H54 (cell line): ENCODE measurements around the gene RAMP1.
"Not testable (repeated sequence)": the region's sequence is repeated elsewhere in the genome, so short reads cannot be mapped to it uniquely, and the experiment has no call there.

ENCODE experiments used
- DNase-seq: peaks from one replicate; pipeline ENCODE4 v3.0.0; 2011; ENCODE audit warnings: low spot score, mixed read lengths; ENCODE audit not compliant: insufficient read length
- FAIRE-seq: peaks from 3 replicates; lab custom pipeline; 2011; peaks lifted over from hg19 to GRCh38; lab: Jason Lieb, UNC
- POLR2A ChIP-seq: IDR thresholded peaks from 2 replicates; pipeline ENCODE4 v1.6.1; 2011; ENCODE audit warnings: low read depth, mild to moderate bottlenecking, low read length

The RAMP1 gene

DNA sequence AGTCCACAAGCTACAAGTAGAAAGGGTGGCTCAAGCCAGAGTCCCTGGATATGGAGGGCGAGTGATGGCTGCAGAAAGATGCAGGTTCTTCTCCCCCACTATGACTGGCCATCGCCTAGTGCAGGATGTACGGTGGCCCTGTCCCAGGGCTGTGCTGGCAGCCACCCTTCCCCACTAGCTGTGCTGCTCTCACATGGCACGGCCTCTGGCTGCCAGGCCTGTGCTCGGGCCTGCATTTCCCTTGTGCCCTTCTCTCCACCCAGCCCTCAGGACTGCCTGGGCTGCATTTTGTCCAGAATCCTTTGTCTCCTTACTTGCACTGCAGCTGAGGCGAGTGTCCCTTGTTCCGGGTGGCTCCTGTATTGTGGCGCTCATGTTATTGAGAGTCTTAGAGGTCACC is 1.6 kb upstream of the RAMP1 start:
- no peak for FAIRE-seq
- TF ChIP-seq POLR2A = no peak

GRCh38 chr2:237858294-237859081 is 935 bp upstream of the RAMP1 start:
- DNase-seq (peak; percentile 88), FAIRE-seq (peak; percentile 69)
- TF ChIP-seq POLR2A = no peak

More for the DNA sequence above, 1.6 kb upstream of the RAMP1 start:
- no peak for DNase-seq

DNA sequence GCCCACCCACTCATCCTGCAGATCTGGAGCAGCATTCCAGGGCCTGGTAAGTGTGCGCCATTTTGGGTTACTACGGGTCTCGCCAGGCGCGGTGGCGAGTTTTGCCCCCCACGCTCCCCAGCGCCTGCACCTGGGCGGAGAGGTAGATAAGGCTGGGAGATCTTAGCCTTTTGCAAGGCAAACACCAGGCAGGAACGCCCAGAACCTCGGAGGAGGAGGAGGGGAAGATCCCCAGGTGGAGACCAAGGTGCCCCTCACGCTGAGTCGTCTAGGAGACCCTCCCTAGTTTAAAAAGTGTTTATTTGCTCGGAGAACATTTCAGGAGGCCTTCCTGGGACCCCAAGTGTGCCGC is 365 bp upstream of the RAMP1 start:
- FAIRE-seq = no peak
- no peak for DNase-seq

GRCh38 chr2:237860273-237860935 is 981 bp downstream of the RAMP1 start:
- no peak for FAIRE-seq

More for the DNA sequence above, 365 bp upstream of the RAMP1 start:
- no peak for TF ChIP-seq POLR2A

GRCh38 chr2:237861875-237862527 is 2.6 kb downstream of the RAMP1 start:
- TF ChIP-seq POLR2A = no peak
- no peak for FAIRE-seq
- no peak for DNase-seq

More at GRCh38 chr2:237860273-237860935, 981 bp downstream of the RAMP1 start:
- TF ChIP-seq POLR2A = no peak
- no peak for DNase-seq

DNA sequence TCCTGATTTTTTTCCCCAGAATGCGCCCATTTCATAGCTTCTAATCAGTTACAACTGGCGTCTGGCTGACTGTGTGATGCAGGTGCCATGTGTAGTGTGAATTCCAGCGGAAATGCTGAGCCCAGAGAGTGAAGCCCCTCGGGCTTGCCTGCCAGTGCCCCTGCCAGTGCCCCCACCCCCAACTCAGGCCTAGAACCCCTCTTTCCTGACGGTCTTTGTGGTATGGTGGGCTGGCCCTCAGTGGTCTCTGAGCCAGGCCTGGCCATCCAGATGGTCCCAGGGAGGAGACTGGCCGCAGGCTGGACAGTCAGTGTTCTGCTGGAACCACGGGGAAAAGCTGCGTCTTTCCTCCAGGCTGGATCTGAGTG is 3.1 kb downstream of the RAMP1 start:
- DNase-seq (no peak), FAIRE-seq (no peak)
- no peak for TF ChIP-seq POLR2A

DNA sequence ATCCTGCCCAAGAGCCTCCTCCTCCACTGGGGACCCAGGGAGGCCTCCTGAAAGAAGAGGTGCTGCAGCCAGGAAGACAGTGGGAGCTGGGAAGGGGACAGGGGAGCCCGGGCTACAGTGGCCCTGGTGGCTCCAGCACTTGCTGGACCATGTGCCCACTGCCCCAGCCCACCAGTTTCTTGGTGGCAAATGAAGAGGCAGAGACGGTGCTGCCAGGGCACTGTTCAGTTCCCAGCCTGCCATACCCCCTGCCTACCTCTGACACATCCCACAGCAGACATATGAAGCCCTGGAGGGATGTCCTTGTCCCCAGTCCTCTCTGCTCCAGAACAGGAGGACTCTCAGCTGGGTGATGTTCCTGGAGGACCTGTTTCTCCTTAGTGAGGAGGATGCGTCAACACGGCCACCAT is 3.7 kb downstream of the RAMP1 start:
- FAIRE-seq = no peak
- TF ChIP-seq POLR2A = no peak
- DNase-seq = no peak

DNA sequence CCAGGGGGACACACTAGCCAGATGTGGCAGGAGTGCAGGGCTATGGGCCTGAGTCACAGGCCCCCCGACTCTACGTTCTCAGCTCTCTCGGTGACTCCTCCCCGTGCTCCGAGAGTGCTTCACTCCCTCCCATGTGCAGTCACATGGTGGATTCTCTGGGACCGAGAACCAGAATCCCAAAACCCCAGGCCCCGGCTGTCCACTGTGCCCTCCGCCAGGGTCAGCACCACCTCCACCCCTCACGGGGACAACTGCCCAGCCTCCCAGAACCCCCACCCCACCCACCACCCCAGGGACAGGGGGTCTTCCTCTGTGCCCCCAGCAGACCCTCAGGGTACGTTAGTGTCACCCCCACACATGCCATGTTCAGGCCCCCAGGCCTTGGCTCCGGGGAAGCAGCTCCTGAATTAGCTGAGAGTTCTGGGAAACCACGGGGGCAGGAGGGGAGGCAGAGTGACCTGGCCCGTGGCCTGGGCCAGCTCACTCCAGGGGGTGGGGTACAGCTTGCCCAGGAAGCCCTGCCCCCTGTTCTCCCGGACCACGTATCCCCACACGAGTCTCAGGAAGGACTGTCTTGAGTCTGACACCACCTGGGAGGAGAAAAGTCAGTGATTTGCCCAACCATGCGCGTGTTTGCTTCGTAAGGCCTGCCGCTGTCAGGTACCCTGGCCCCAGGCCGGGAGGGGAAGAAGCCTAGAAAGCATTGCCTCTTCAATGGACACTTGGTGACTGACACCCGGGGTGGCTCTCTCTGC is 4.4 kb downstream of the RAMP1 start:
- FAIRE-seq = no peak
- DNase-seq = no peak

DNA sequence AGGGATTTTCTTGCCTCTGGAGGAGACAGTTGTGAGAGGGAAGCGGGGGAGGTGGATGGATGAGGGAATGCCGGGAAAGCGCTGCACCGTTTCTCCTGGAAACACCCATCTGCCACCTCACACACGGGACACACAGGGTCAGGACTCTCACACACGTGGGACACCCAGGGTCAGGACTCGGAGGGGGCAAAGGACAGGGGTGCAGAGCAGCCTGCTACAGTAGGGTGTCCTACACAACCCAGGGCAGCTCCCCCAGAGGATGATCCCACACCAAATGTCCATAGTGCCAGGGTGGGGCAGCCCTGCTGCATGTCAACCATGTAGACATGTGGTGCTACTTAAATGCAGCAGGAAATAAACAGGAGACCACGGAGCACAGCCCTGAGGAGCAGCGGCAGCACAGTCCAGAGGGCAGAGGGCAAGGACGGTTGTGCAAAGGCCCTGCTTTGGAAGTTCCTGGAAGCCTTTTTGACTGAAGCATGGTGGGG is 5.1 kb downstream of the RAMP1 start:
- FAIRE-seq (no peak), DNase-seq (no peak)
- no peak for TF ChIP-seq POLR2A

More for the DNA sequence above, 4.4 kb downstream of the RAMP1 start:
- no peak for TF ChIP-seq POLR2A

DNA sequence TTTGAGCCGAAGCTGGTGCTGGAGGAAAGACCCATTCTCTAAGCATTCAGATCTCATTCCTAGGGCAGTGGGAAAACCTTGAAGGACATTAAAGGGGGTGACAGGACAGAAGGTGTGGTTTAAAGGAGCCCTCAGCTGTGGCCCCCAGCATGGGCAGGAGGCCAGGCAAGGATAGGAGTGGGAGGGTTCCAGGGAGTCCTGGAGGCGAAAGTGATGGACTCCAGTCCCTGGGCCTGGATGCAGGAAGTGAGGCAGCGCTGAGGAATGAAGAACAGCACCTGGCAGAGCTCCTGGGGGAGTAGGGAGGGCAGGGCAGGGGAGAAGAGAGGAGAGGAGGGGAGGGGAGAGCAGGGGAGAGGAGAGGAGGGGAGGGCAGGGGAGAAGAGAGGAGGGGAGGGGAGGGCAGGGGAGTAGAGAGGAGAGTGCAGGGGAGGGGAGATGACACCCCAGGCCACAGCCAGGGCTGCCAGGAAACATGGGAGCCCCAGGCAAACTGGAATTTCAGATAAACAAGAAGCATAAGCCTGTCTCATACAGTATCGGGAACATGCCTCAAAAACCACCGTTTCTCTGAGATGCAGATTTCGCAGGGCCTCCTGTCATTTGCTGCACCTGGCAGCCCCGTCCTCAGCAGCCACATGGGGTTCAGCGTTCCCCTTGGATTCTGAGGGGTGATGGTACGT is 5.7 kb downstream of the RAMP1 start:
- TF ChIP-seq POLR2A = no peak
- peak; percentile 89 for DNase-seq
- FAIRE-seq = peak; percentile 41

- DNase-seq (peak; percentile 30), FAIRE-seq (no peak)
- TF ChIP-seq POLR2A = no peak
Observed at GRCh38 chr2:237865623-237866041, 6.2 kb downstream of the RAMP1 start.

- TF ChIP-seq POLR2A = no peak
- FAIRE-seq (no peak), DNase-seq (peak; percentile 78)
Observed at GRCh38 chr2:237866101-237866621, 6.7 kb downstream of the RAMP1 start.

- FAIRE-seq = no peak
- no peak for DNase-seq
Observed at GRCh38 chr2:237867465-237867864, 8.0 kb downstream of the RAMP1 start.

GRCh38 chr2:237868074-237868473 is 8.7 kb downstream of the RAMP1 start:
- DNase-seq, FAIRE-seq: not testable (repeated sequence)

More at GRCh38 chr2:237867465-237867864, 8.0 kb downstream of the RAMP1 start:
- no peak for TF ChIP-seq POLR2A
